ENCODE results near the gene PTPRB.
"Not testable (repeated sequence)": the region's sequence is repeated elsewhere in the genome, so short reads cannot be mapped to it uniquely, and the experiment has no call there.

Gene PTPRB

DNA sequence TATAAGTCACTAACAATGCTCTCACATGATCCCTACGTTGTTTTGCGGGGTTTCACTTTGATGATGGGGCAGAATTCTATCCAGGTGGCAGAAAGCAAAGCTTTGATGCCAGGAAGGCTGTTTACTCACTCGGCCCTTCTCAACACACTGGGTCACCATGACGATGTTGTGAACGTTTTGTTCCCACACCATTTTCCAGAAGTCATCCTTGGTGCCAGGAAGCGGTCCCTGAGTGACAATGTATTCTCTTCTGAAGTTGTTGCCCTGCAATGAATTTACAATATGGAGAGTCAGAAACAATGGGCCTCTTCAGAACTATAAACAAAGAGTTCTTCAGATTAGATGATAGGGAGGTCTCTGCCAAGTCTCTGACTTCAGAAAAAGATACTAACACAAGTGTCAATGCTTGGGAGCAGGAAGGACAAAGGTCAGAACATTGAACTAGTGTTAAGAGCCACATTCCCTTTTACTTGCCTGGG, 101.3 kb downstream of the PTPRB start:
- FAIRE-seq = no peak

DNA sequence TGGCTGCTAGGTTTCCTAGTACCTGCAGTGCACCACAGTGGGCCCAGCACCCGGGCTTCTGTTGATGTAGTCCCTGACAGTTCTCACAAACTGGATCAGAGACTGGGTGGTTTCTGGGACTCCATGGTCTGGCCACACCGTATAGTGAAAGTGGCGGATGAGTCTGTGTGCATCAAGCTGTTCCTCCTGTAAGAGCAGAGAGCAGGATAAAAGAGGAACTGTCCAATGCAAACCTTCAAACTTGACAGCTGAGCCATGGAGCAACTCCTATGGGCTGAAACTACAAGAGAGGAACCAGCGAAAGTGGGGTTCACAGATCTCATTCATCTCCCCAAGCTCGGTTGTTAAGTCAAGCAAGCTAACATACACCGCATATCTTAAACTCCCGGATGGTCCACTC, 102.8 kb downstream of the PTPRB start:
- FAIRE-seq = no peak

- no peak for FAIRE-seq
Measured at GRCh38 chr12:70529647-70530046, 107.6 kb downstream of the PTPRB start.

GRCh38 chr12:70520847-70521246, 116.4 kb downstream of the PTPRB start:
- FAIRE-seq = no peak

DNA sequence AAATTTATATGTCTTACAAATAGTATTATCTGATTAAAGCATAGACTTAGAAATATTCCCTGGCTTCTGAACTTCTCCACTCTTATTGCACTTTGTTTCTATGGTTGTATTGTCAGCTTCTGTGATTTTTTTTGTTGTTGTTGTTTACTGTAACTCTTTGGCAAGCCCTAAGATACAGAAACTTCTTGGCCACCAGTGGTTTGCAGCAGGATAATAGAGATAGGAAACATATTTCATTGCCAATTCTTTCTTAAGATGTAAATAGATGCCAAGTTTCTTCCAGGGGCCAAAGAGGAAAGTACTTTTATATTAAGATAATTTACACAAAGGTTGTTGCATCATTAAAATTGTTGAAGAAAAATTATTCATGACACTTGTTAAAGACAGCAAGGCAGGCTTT, 123.8 kb downstream of the PTPRB start:
- FAIRE-seq = no peak

GRCh38 chr12:70508178-70508577, 129.1 kb downstream of the PTPRB start:
- FAIRE-seq = no peak

DNA sequence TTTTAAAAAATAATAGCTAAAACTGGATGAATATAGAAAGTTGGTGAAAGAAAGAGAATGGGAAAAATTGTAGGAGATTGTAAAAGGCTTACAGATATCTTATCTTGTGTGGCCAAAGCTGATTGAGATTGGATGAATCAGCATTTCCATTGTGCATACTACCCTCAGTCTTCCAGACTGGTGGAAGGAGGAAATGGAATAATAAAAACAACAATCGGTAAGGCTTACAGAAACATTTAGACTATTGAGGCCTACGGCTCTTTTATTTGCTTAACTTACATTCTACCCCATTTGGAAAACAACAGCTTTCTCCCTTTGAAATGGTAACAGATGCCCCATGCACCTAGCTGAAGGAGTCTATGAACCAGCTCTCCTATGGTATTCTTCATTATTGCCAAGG, 129.8 kb downstream of the PTPRB start:
- FAIRE-seq = no peak

DNA sequence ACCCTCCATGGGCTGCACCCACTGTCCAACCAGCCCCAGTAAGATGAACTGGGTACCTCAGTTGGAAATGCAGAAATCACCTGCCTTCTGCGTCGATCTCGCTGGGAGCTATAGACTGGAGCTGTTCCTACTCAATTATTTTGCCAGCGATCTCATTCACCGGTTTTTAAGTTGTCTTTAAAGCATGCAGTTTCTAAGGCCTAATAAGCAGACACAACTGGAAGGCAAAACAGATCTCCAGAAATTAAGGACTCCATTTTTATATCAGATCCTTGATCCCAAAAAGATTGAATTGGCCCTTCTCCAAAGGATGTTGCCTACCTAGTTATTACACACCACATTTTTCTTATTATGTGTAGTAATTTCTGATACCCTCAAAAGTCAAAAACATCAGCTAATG, 139.7 kb downstream of the PTPRB start:
- no peak for FAIRE-seq

DNA sequence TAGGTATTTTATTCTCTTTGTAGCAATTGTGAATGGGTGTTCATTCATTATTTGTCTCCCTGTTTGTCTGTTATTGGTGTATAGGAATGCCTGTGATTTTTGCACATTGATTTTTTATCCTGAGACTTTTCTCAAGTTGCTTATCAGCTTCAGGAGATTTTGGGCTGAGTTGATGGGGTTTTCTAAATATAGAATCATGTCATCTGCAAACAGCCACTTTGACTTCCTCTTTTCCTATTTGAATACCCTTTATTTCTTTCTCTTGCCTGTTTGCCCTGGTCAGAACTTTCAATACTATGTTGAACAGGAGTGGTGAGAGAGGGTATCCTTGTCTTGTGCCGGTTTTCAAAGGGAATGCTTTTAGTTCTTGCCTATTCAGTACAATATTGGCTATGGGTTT, 144.3 kb downstream of the PTPRB start:
- not testable (repeated sequence) for FAIRE-seq

DNA sequence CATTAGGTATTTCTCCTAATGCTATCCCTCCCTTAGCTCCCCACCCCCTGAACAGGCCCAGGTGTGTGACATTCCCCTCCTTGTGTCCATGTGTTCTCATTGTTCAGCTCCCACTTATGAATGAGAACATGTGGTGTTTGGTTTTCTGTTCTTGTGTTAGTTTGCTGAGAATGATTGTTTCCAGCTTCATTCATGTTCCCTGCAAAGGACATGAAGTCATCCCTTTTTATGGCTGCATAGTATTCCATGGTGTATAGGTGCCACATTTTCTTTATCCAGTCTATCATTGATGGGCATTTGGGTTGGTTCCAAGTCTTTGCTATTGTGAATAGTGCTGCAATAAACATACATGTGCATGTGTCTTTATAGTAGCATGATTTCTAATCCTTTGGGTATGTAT, 146.3 kb downstream of the PTPRB start:
- FAIRE-seq = not testable (repeated sequence)

GRCh38 chr12:70487440-70487839, 149.8 kb downstream of the PTPRB start:
- no peak for FAIRE-seq

DNA sequence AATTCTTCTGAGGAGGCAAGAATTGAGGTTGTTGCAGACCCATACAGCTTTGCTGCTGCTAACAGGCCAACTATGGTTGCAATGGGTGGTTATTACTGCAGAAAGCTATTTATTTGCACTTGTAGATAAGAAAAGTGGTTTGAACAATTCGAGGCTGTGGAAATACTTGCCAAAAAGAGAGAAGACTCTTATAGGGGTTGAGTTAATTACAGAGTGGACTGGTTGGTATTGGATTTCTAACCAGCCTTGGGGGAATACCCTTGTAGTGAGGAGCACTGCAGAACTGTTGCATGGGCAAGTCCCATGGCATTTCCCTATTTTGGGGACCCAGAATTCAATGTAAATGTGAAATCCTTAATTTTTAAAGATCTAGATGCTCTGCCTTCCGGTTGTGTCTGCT, 150.6 kb downstream of the PTPRB start:
- FAIRE-seq = no peak

DNA sequence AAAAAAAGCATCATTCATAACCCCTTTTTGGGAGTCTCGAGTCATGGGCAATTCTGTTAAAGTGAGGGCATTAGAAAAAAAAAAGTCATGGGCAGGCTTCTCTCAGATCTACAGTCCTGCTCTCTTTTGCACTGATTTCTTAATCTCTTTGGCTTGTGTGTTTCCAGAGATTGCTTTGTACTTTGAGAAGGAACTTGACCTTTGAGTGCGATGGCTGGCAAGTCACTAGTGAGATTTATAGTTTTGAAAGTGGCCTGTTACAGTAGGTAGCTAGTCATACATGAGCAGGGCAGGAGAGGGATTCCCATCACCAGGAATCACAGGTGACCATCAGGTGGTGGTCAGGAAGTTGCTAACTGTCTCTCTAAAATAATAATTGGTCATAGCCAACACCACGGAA, 151.5 kb downstream of the PTPRB start:
- no peak for FAIRE-seq

DNA sequence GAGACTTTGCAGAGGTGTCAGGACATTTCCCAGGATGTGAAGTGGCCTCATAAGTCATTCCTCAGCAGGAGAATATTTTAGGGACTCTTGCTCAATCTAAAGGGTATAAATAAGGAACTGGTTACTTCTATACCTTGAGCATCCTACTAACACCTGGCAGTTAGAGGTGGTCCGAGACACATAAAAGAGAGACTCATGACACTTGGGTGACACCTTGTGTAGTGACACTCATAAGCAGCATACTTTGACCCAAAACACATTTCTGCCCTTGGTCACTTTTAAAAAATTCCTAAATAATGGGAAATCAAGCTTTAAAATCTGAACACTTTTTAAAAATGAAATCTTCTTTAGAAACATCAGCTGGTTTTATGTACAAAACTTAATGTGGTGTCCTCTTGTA, 152.8 kb downstream of the PTPRB start:
- no peak for FAIRE-seq

DNA sequence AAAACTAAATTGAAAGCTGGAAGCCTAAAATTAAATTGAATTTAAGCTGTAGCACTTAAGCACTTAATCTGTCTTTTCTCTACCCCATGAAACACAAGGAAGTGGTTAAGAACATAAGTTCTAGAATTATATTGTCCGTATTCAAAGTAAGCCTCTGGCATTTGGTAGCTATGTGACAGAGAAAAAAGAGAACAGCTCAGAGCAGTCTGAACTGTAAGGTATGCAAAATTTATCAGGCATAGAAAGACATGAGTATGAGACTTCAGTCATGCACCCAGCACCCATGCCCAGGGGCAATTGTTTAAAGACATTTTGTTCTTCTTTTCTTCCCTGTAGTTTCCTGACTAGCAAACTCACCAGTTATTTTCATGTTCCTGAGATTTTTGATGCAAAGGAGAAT, 154.5 kb downstream of the PTPRB start:
- no peak for FAIRE-seq

GRCh38 chr12:70469221-70469820, 167.9 kb downstream of the PTPRB start:
- FAIRE-seq = no peak

GRCh38 chr12:70468741-70469140, 168.5 kb downstream of the PTPRB start:
- no peak for FAIRE-seq

DNA sequence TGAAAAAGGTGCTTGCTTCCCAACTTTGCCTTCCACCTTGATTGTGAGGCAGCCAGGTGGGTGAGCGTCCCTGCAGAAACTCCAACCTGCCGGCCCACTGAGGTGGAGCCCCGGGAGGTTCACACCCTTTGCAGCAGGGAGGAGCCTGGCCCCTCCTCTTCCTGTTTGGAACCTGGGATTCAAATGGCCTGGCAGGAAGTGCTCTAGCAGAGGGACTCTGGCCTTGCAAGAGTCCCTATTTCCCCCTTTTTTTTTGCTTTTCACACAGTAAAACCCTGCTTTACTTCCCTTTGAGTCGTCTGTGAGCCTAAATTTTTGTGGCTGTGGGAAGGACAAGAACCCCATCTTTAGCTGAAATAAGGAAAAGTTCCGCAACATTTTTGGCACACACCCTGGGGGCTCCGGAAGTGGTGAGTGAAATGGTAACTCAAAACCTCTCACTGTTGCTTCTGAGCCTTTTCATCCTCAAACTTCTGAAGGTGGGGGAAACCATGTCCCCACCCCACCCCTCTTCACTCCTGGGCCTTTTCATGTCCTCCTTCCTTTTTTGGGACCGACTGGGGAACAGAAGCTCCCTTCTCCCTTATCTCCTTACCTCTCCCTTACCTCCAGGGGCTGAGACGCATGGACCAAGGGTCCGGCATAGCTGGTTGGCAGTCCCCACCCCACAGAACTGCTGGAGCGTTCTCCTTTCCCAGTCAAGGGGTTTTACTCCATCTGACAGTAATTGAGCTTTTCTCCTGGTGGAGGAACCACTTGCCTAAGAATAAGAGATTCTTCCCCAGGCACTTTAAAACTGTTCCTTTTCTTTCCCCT, 169.1 kb downstream of the PTPRB start:
- FAIRE-seq = no peak

DNA sequence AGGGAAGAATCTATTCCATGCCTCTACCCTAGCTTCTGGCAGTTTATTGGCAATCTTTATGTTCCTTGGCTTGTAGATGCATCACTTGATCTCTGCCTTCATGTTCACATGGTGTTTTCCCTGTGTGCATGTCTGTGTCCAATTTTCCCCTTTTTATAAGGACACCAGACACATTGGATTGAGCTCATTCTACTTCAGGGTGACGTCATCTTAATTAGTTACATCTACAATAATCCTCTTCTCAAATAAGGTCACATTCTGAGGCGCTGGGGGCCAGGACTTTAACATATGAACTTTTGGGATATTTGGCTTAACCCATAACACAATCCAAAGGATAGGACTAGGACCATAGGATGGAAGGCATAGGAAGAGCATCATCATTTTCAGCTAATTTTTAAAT, 169.8 kb downstream of the PTPRB start:
- no peak for FAIRE-seq

- no peak for FAIRE-seq
Measured at GRCh38 chr12:70466753-70467152, 170.5 kb downstream of the PTPRB start.
